ENCODE measurements around the gene CCL19. TPM values are rescaled to one million over a fixed set of nuclear protein-coding genes. Genes with fewer than 3 reads are reported as not detected.

CCL19 gene
- total RNA-seq, 4 donors from 2014 or later: not detected

- WGBS, 2 donors: 23 to 24% methylated on average over 10 to 11 of the region's 11 CpGs
- peak in 1 of 2 donors; percentile 19 for DNase-seq (ENCODE audit: low spot score in 2 of 2)
- Histone ChIP-seq H3K4me1 (peaks cover 0 to 59% (median 52%) of the 10 kb centered on the region in 4 donors), H3K27me3 (no peaks in the 10 kb centered on the region), H3K4me3 (peak overlapping the region in 2 of 4 donors; percentile 8 to 48), H3K36me3 (peaks cover 0 to 19% (median 5%) of the 10 kb centered on the region in 3 donors), H3K9me3 (no peaks in the 10 kb centered on the region), H3K27ac (peak overlapping the region; percentile 77 to 91 (median 84))
- TF ChIP-seq POLR2A (IDR thresholded peaks at IDR 0.05): no peak
- no peak for TF ChIP-seq CTCF (IDR thresholded peaks at IDR 0.05)
- peak in 1 of 2 donors; percentile 25 for TF ChIP-seq EP300 (IDR thresholded peaks at IDR 0.05)
Observed at GRCh38 chr9:34653151-34654072, 37.7 kb downstream of the CCL19 start.

- WGBS, 2 donors: 8 to 13% methylated on average over 5 of the region's 5 CpGs
Observed at GRCh38 chr9:34652602-34653000, 38.5 kb downstream of the CCL19 start.

GRCh38 chr9:34651876-34652601, 39.0 kb downstream of the CCL19 start, which contains the start of gene IL11RA:
Gene IL11RA (plus strand): TSS chr9:34652185. CDS start chr9:34655218, 3,033 bp downstream.
- Histone ChIP-seq H3K27ac (peak within 1 kb of the TSS; percentile 77 to 91 (median 84)), H3K36me3 (peaks cover 0 to 23% (median 5%) of the 10 kb centered on the region in 3 donors), H3K4me1 (peaks cover 0 to 73% (median 64%) of the 10 kb centered on the region in 4 donors), H3K27me3 (no peaks in the 10 kb centered on the region), H3K4me3 (peak within 1 kb of the TSS; percentile 17 to 48 (median 24)), H3K9me3 (no peaks in the 10 kb centered on the region)
- peak; percentile 78 to 80 for DNase-seq (ENCODE audit: low spot score in 2 of 2)
- TF ChIP-seq EP300 (IDR thresholded peaks at IDR 0.05) (peak in 1 of 2 donors; percentile 77), CTCF (IDR thresholded peaks at IDR 0.05) (no peak), POLR2A (IDR thresholded peaks at IDR 0.05) (peak in 1 of 2 donors; percentile 44)
- 1 to 2% methylated on average over 15 to 22 of the region's 24 CpGs for WGBS, 2 donors

More at GRCh38 chr9:34652602-34653000, 38.5 kb downstream of the CCL19 start:
- Histone ChIP-seq H3K36me3 (peaks cover 0 to 23% (median 5%) of the 10 kb centered on the region in 3 donors), H3K27me3 (no peaks in the 10 kb centered on the region), H3K4me3 (peak overlapping the region in 3 of 4 donors; percentile 17 to 48 (median 26)), H3K4me1 (peaks cover 0 to 67% (median 59%) of the 10 kb centered on the region in 4 donors), H3K27ac (peak overlapping the region; percentile 77 to 91 (median 84)), H3K9me3 (no peaks in the 10 kb centered on the region)
- TF ChIP-seq EP300 (IDR thresholded peaks at IDR 0.05): no peak
- TF ChIP-seq POLR2A (IDR thresholded peaks at IDR 0.05): no peak
- TF ChIP-seq CTCF (IDR thresholded peaks at IDR 0.05): no peak
- DNase-seq (ENCODE audit: low spot score in 2 of 2): no peak

GRCh38 chr9:34651321-34651720, 39.8 kb downstream of the CCL19 start:
- no peak for DNase-seq (ENCODE audit: low spot score in 2 of 2)
- 31 to 34% methylated on average over 4 of the region's 4 CpGs for WGBS, 2 donors

More at GRCh38 chr9:34651321-34651720, 39.8 kb downstream of the CCL19 start:
- Histone ChIP-seq H3K9me3 (no peaks in the 10 kb centered on the region), H3K36me3 (peaks cover 0 to 23% (median 5%) of the 10 kb centered on the region in 3 donors), H3K4me1 (peaks cover 0 to 74% (median 65%) of the 10 kb centered on the region in 4 donors), H3K4me3 (peak overlapping the region; percentile 17 to 48 (median 24)), H3K27me3 (no peaks in the 10 kb centered on the region), H3K27ac (peak overlapping the region; percentile 77 to 91 (median 84))
- TF ChIP-seq CTCF (IDR thresholded peaks at IDR 0.05): no peak
- TF ChIP-seq EP300 (IDR thresholded peaks at IDR 0.05): no peak
- no peak for TF ChIP-seq POLR2A (IDR thresholded peaks at IDR 0.05)
